Astrocyte (in vitro differentiated cells and primary cell): ENCODE data around the gene TFE3. TPM values are rescaled to one million over a fixed set of nuclear protein-coding genes. Genes with fewer than 3 reads are reported as not detected.

Experiments
- DNase-seq: peaks from one replicate; pipeline ENCODE4 v3.0.0-alpha.2; 2010; ENCODE audit warnings: low read depth
- FAIRE-seq: peaks from 2 replicates; lab custom pipeline; 2011; peaks lifted over from hg19 to GRCh38; lab: Jason Lieb, UNC
- H2AFZ ChIP-seq: 2 replicates; pipeline ENCODE4 v1.6.0; 2012; ENCODE audit warnings: low read depth, low read length, inconsistent platforms
- H3K27ac ChIP-seq: 2 replicates; pipeline ENCODE4 v1.5.1; 2011; ENCODE audit warnings: low read depth, low read length, inconsistent platforms
- H3K27me3 ChIP-seq: 2 replicates; pipeline ENCODE4 v1.6.0; 2011; ENCODE audit warnings: low read length, inconsistent platforms; ENCODE audit not compliant: insufficient read depth
- H3K36me3 ChIP-seq: 2 replicates; pipeline ENCODE4 v1.5.1; 2011; ENCODE audit warnings: low read length, inconsistent platforms; ENCODE audit not compliant: insufficient read depth
- H3K4me1 ChIP-seq: 2 replicates; pipeline ENCODE4 v1.5.1; 2011; ENCODE audit warnings: low read length, inconsistent platforms; ENCODE audit not compliant: insufficient read depth
- H3K4me2 ChIP-seq: 2 replicates; pipeline ENCODE4 v1.6.0; 2012; ENCODE audit warnings: low read length, inconsistent platforms
- H3K4me3 ChIP-seq: 2 replicates; pipeline ENCODE4 v1.5.1; 2011; ENCODE audit warnings: low read depth, mild to moderate bottlenecking, low read length, inconsistent platforms; ENCODE audit not compliant: insufficient read depth
- H3K79me2 ChIP-seq: 2 replicates; pipeline ENCODE4 v1.6.0; 2012; ENCODE audit warnings: mild to moderate bottlenecking, low read length, inconsistent platforms; ENCODE audit not compliant: insufficient read depth
- H3K9ac ChIP-seq: 2 replicates; pipeline ENCODE4 v1.6.0; 2012; ENCODE audit warnings: mild to moderate bottlenecking, low read length, inconsistent platforms
- H3K9me3 ChIP-seq: 2 replicates; pipeline ENCODE4 v1.5.1; 2012; ENCODE audit warnings: low read depth, mild to moderate bottlenecking, low read length, inconsistent platforms; ENCODE audit not compliant: insufficient read depth
- H4K20me1 ChIP-seq: 2 replicates; pipeline ENCODE4 v1.6.0; 2012; ENCODE audit warnings: low read length, inconsistent platforms; ENCODE audit not compliant: insufficient read depth
- H3K27ac Mint-ChIP-seq: one replicate; pipeline ENCODE4 v1.8.0; 2021; ENCODE audit warnings: mild to moderate bottlenecking, mixed read lengths; ENCODE audit not compliant: unreplicated experiment
- H3K27me3 Mint-ChIP-seq: one replicate; pipeline ENCODE4 v1.8.0; 2021; ENCODE audit warnings: low read depth, mixed read lengths; ENCODE audit not compliant: unreplicated experiment
- H3K36me3 Mint-ChIP-seq: one replicate; pipeline ENCODE4 v1.8.0; 2021; ENCODE audit warnings: low read depth, mixed read lengths; ENCODE audit not compliant: unreplicated experiment
- H3K4me1 Mint-ChIP-seq: one replicate; pipeline ENCODE4 v1.8.0; 2021; ENCODE audit warnings: low read depth, mixed read lengths; ENCODE audit not compliant: unreplicated experiment
- H3K4me3 Mint-ChIP-seq: one replicate; pipeline ENCODE4 v1.8.0; 2021; ENCODE audit warnings: mild to moderate bottlenecking, moderate library complexity, mixed read lengths; ENCODE audit not compliant: unreplicated experiment
- H3K9me3 Mint-ChIP-seq: one replicate; pipeline ENCODE4 v1.8.0; 2021; ENCODE audit warnings: mild to moderate bottlenecking, mixed read lengths; ENCODE audit not compliant: unreplicated experiment
- EZH2 ChIP-seq: IDR thresholded peaks from 2 replicates; pipeline ENCODE4 v1.6.1; 2012; ENCODE audit warnings: mild to moderate bottlenecking, low read length, inconsistent platforms; ENCODE audit not compliant: insufficient read depth
- total RNA-seq: library from RNA; stranded (reverse); gene quantifications from 2 replicates; pipeline ENCODE4 v1.2.1, GENCODE V29; 2021
- TF ChIP-seq, protein P1 (sequence below): IDR thresholded peaks from 2 replicates; pipeline ENCODE4 v1.5.1; 2011; ENCODE audit warnings: low read depth, mild to moderate bottlenecking, inconsistent platforms, low read length, moderate library complexity; ENCODE audit not compliant: insufficient read depth

Gene TFE3
- total RNA-seq, 1 donor from 2014 or later = 53.4 TPM

DNA sequence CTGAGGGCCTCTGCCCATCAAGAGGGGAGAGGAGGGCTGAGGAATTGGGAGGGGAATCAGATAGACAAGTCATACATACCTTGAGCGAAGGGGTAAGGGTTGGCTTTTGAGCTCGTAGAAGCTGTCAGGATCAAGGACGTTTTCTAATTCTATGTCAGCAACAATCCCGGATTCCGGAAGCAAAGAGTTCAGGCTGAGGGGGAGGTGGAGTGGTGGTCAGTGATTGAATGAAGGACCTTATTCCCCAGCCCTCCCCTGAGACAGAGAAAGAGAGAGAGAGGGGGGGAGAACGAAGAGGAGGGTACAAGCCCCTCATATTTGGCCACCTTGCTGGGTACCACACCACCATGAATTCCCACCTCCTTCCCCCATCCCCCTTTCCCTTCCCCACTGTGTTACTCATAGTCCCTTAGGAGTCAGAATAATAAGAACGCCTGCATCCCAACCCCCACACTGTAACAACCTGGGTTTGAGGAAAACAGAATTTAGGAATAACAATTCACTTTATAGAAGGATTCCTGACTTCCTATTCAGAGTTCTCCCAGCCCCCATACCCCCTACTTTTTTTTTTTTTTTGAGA lies 2.7 kb downstream of the TFE3 start:
- H3K4me3 ChIP-seq = peak overlapping the region; percentile 77
- peaks cover 18% of the 10 kb centered on the region for H3K4me1 ChIP-seq
- Mint-ChIP-seq H3K9me3 (no peaks in the 10 kb centered on the region), H3K4me1 (peaks cover 15% of the 10 kb centered on the region), H3K27ac (peak overlapping the region; percentile 97), H3K27me3 (no peaks in the 10 kb centered on the region), H3K36me3 (peaks cover 8% of the 10 kb centered on the region), H3K4me3 (peak overlapping the region; percentile 97)
- peak overlapping the region; percentile 90 for H3K4me2 ChIP-seq
- H3K27ac ChIP-seq = peak overlapping the region; percentile 88
- H2AFZ ChIP-seq = no peak overlapping the region
- H4K20me1 ChIP-seq = peaks cover 14% of the 10 kb centered on the region
- no peak for DNase-seq
- no peaks in the 10 kb centered on the region for H3K9me3 ChIP-seq
- H3K9ac ChIP-seq = peak overlapping the region; percentile 91
- FAIRE-seq = peak; percentile 37
- H3K79me2 ChIP-seq = peaks cover 49% of the 10 kb centered on the region
- H3K36me3 ChIP-seq = peaks cover 15% of the 10 kb centered on the region
- TF ChIP-seq, protein P1, sequence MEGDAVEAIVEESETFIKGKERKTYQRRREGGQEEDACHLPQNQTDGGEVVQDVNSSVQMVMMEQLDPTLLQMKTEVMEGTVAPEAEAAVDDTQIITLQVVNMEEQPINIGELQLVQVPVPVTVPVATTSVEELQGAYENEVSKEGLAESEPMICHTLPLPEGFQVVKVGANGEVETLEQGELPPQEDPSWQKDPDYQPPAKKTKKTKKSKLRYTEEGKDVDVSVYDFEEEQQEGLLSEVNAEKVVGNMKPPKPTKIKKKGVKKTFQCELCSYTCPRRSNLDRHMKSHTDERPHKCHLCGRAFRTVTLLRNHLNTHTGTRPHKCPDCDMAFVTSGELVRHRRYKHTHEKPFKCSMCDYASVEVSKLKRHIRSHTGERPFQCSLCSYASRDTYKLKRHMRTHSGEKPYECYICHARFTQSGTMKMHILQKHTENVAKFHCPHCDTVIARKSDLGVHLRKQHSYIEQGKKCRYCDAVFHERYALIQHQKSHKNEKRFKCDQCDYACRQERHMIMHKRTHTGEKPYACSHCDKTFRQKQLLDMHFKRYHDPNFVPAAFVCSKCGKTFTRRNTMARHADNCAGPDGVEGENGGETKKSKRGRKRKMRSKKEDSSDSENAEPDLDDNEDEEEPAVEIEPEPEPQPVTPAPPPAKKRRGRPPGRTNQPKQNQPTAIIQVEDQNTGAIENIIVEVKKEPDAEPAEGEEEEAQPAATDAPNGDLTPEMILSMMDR = no peak
- TF ChIP-seq EZH2 = no peak
- no peaks in the 10 kb centered on the region for H3K27me3 ChIP-seq

DNA sequence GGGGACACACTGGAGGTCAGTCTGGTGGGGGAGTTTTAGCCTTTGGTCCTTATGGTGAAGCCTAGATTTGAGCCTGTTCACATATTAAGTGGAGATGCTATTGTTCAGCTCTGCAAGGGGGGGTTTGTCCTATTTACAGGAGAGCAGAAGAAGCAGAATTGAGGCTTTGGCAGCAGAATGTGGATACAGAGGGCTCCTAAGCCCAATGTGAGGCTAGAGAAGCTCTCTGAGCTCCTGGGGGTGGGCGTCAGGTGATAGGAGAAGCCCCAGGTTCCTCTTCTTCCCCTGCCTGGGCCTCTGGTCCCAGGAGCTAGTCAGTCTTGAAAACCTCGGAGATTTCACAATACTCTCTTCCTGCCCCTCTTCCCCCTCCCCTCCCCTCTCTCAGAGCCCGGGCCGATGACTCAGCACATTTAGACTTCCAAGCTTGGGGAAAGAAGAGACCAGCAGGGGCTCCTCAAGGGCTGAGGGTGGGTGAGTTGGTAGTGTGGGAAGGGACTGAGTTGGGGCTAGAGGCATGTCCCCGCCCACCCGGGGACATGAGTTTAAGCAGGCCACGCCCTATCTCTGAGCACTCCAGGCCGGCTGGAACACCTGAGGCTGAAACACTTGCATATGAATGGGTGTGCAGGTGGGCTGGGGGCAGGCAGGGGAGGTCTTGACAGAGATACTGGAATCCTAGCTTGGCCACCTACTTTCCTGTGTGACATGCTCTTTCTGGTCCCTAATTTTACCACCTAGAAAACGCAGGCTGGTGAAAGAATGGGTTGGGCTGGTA lies 3.4 kb downstream of the TFE3 start:
- Histone ChIP-seq H3K27ac (peak overlapping the region; percentile 88), H2AFZ (no peak overlapping the region), H3K79me2 (peaks cover 49% of the 10 kb centered on the region), H3K4me2 (peak overlapping the region; percentile 90), H3K36me3 (peaks cover 15% of the 10 kb centered on the region), H3K4me3 (peak overlapping the region; percentile 77), H3K9ac (peak overlapping the region; percentile 91), H3K27me3 (no peaks in the 10 kb centered on the region), H4K20me1 (peaks cover 15% of the 10 kb centered on the region), H3K9me3 (no peaks in the 10 kb centered on the region), H3K4me1 (peaks cover 18% of the 10 kb centered on the region)
- H3K4me1 Mint-ChIP-seq = peaks cover 15% of the 10 kb centered on the region
- H3K4me3 Mint-ChIP-seq = peak overlapping the region; percentile 97
- H3K36me3 Mint-ChIP-seq = peaks cover 8% of the 10 kb centered on the region
- no peaks in the 10 kb centered on the region for H3K9me3 Mint-ChIP-seq
- H3K27ac Mint-ChIP-seq = peak overlapping the region; percentile 89
- DNase-seq (peak; percentile 87), FAIRE-seq (peak; percentile 64)
- H3K27me3 Mint-ChIP-seq = no peaks in the 10 kb centered on the region
- TF ChIP-seq, protein P1 = no peak
- no peak for TF ChIP-seq EZH2
